HEK293 (cell line): ENCODE results near the gene LRRTM2.

Source experiments
- CTCF ChIA-PET: fragments of 350-600 bp; formaldehyde crosslinking; extraction: SDS; loops from one replicate; lab custom pipeline; 2021; ENCODE audit warnings: antibody characterized with exemption; lab: Yijun Ruan, JAX
- POLR2A ChIA-PET: fragments of 300-600 bp; formaldehyde crosslinking; extraction: SDS; loops from one replicate; lab custom pipeline; 2020; ENCODE audit warnings: antibody characterized with exemption, inconsistent platforms; lab: Yijun Ruan, JAX
- H3K27ac ChIP-seq: fragments of 200-500 bp; sonication (Bioruptor generic); 2 replicates; pipeline ENCODE4 v1.5.1; 2014; ENCODE audit warnings: low read depth, low read length, control low read depth, inconsistent platforms; ENCODE audit errors: extremely low read depth
- H3K36me3 ChIP-seq, 2 experiments: fragments of 200-500 bp in 1 of 2; sonication (Bioruptor generic) in 1 of 2; 1 replicate in 1 of 2; 2 replicates in 1 of 2; pipeline ENCODE4 v1.5.1; 2014 to 2017; ENCODE audit warnings: inconsistent platforms in 2 of 2, low read length in 2 of 2; ENCODE audit not compliant: control insufficient read depth in 2 of 2, insufficient read depth in 1 of 2
- H3K4me1 ChIP-seq: fragments of 200-500 bp; sonication (Bioruptor generic); 2 replicates; pipeline ENCODE4 v1.5.1; 2014; ENCODE audit warnings: mild to moderate bottlenecking, low read length, inconsistent platforms; ENCODE audit not compliant: control insufficient read depth, insufficient read depth
- H3K4me3 ChIP-seq: 2 replicates; pipeline ENCODE4 v1.5.1; 2011; ENCODE audit warnings: low read depth, mild to moderate bottlenecking, control low read depth, low read length, moderate library complexity
- H3K9me3 ChIP-seq: fragments of 200-500 bp; sonication (Bioruptor generic); 2 replicates; pipeline ENCODE4 v1.5.1; 2014; ENCODE audit warnings: low read depth, low read length, inconsistent platforms; ENCODE audit not compliant: control insufficient read depth, insufficient read depth
- REST ChIP-seq: fragments of 450-650 bp; formaldehyde crosslinking; IDR thresholded peaks from 2 replicates; pipeline ENCODE4 v1.5.1; 2016; ENCODE audit warnings: missing biosample characterization, missing genetic modification characterization
- YY1 ChIP-seq: fragments of 450-650 bp; formaldehyde crosslinking; IDR thresholded peaks from 2 replicates; pipeline ENCODE4 v1.5.1; 2018; ENCODE audit warnings: missing biosample characterization, missing genetic modification characterization
- ZBTB10 ChIP-seq: fragments of 450-650 bp; formaldehyde crosslinking; IDR thresholded peaks from 2 replicates; pipeline ENCODE4 v1.5.1; 2016; ENCODE audit warnings: missing biosample characterization, missing genetic modification characterization
- ZBTB48 ChIP-seq: fragments of 450-650 bp; formaldehyde crosslinking; IDR thresholded peaks from 2 replicates; pipeline ENCODE4 v1.5.1; 2016; ENCODE audit warnings: missing biosample characterization, missing genetic modification characterization
- ZFP3 ChIP-seq: fragments of 450-650 bp; formaldehyde crosslinking; IDR thresholded peaks from 2 replicates; pipeline ENCODE4 v1.5.1; 2016; ENCODE audit warnings: low read depth, missing biosample characterization, missing genetic modification characterization
- ZNF202 ChIP-seq: fragments of 450-650 bp; formaldehyde crosslinking; IDR thresholded peaks from 2 replicates; pipeline ENCODE4 v1.5.1; 2016; ENCODE audit warnings: missing biosample characterization, missing genetic modification characterization, borderline replicate concordance
- ZNF302 ChIP-seq: fragments of 450-650 bp; formaldehyde crosslinking; IDR thresholded peaks from 2 replicates; pipeline ENCODE4 v1.5.1; 2016; ENCODE audit warnings: missing biosample characterization, missing genetic modification characterization, low read depth
- ZNF394 ChIP-seq: fragments of 450-650 bp; formaldehyde crosslinking; IDR thresholded peaks from 2 replicates; pipeline ENCODE4 v1.5.1; 2016; ENCODE audit warnings: missing biosample characterization, missing genetic modification characterization, mild to moderate bottlenecking, moderate library complexity, borderline replicate concordance
- ZNF555 ChIP-seq: fragments of 450-650 bp; formaldehyde crosslinking; conservative IDR thresholded peaks from 2 replicates; pipeline ENCODE4 v1.5.1; 2017; ENCODE audit warnings: missing biosample characterization, mild to moderate bottlenecking, missing genetic modification characterization, inconsistent platforms
- ZNF558 ChIP-seq: fragments of 450-650 bp; formaldehyde crosslinking; IDR thresholded peaks from 2 replicates; pipeline ENCODE4 v1.5.1; 2016; ENCODE audit warnings: missing biosample characterization, missing genetic modification characterization
- ZNF76 ChIP-seq: fragments of 450-650 bp; formaldehyde crosslinking; IDR thresholded peaks from 2 replicates; pipeline ENCODE4; 2016; ENCODE audit warnings: low read depth, missing biosample characterization, missing genetic modification characterization, borderline replicate concordance
- ZNF768 ChIP-seq: fragments of 450-650 bp; formaldehyde crosslinking; IDR thresholded peaks from 2 replicates; pipeline ENCODE4 v1.5.1; 2018; ENCODE audit warnings: missing biosample characterization, mild to moderate bottlenecking, missing genetic modification characterization
- ZNF837 ChIP-seq: fragments of 450-650 bp; formaldehyde crosslinking; IDR thresholded peaks from 2 replicates; pipeline ENCODE4 v1.5.1; 2016; ENCODE audit warnings: missing biosample characterization, missing genetic modification characterization
- ZSCAN23 ChIP-seq: fragments of 450-650 bp; formaldehyde crosslinking; IDR thresholded peaks from 2 replicates; pipeline ENCODE4 v1.5.1; 2016; ENCODE audit warnings: missing biosample characterization, missing genetic modification characterization
- TF ChIP-seq, protein P1 (sequence below): fragments of 450-650 bp; formaldehyde crosslinking; optimal IDR thresholded peaks from 2 replicates; pipeline ENCODE3; 2016; ENCODE audit warnings: missing biosample characterization, mild to moderate bottlenecking, missing genetic modification characterization
- TF ChIP-seq, protein P2 (sequence below): fragments of 450-650 bp; formaldehyde crosslinking; IDR thresholded peaks from 2 replicates; pipeline ENCODE4 v1.5.1; 2017; ENCODE audit warnings: missing biosample characterization, missing genetic modification characterization
- TF ChIP-seq, protein P3 (sequence below): IDR thresholded peaks from 2 replicates; pipeline ENCODE4 v1.6.1; 2011; ENCODE audit warnings: mild to moderate bottlenecking, low read depth, low read length, borderline replicate concordance
- TF ChIP-seq, protein P4 (sequence below): fragments of 450-650 bp; formaldehyde crosslinking; IDR thresholded peaks from 2 replicates; pipeline ENCODE4 v1.5.0; 2017; ENCODE audit warnings: missing biosample characterization, missing genetic modification characterization, borderline replicate concordance

The LRRTM2 gene

DNA sequence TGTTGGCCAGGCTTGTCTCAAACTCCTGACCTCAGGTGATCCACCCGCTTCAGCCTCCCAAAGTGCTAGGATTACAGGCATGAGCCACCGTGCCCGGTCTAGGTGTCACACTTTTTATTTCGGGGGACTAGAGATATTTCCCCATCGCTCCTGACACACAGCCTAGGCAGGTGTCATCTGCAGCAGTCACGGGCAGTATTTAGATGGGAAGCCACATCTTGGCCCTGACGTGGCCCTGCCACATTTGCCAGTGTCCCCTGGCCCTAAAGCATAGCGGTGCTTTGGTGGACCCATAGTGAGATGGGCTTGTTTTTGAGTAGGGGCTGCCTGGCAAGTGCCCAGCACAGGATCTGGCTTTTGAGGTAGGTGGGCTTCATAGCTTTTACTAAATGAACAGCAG lies 45.0 kb upstream of the LRRTM2 start (continued):
- TF ChIP-seq, protein P1, sequence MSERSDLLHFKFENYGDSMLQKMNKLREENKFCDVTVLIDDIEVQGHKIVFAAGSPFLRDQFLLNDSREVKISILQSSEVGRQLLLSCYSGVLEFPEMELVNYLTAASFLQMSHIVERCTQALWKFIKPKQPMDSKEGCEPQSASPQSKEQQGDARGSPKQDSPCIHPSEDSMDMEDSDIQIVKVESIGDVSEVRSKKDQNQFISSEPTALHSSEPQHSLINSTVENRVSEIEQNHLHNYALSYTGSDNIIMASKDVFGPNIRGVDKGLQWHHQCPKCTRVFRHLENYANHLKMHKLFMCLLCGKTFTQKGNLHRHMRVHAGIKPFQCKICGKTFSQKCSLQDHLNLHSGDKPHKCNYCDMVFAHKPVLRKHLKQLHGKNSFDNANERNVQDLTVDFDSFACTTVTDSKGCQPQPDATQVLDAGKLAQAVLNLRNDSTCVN (tag by site-specific recombination): no peak
- no peak for TF ChIP-seq ZNF558 (tag by site-specific recombination)

DNA sequence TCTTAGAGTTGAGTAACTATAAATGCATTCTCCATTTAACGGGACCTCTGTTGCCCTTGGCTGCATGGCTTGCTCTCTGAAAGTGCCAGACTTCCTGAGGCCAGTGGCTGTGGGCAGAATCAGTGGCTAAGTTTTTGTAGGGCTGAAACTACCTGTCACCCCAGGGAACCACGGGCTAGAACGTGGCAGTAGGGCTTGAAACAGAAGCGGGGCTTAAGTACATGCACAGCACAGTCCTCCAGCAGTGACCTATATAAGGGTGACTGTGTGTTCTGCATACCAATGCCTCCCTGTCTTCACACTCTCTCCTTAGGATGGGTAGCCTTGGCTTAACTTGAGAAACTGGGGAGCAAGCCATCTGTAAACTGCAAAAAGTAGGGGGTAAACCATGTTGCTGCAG lies 43.6 kb upstream of the LRRTM2 start:
- Histone ChIP-seq H3K9me3 (no peaks in the 10 kb centered on the region), H3K4me3 (no peak overlapping the region), H3K4me1 (no peaks in the 10 kb centered on the region), H3K27ac (no peak overlapping the region), H3K36me3 (peaks cover 0 to 38% of the 10 kb centered on the region in 2 experiments; a peak in 2 of 3 replicates)
- ChIA-PET CTCF (no interaction called here), POLR2A (no interaction called here)
- TF ChIP-seq ZNF76: no peak
- no peak for TF ChIP-seq ZFP3
- no peak for TF ChIP-seq ZNF394 (tag by site-specific recombination)
- TF ChIP-seq, protein P2, sequence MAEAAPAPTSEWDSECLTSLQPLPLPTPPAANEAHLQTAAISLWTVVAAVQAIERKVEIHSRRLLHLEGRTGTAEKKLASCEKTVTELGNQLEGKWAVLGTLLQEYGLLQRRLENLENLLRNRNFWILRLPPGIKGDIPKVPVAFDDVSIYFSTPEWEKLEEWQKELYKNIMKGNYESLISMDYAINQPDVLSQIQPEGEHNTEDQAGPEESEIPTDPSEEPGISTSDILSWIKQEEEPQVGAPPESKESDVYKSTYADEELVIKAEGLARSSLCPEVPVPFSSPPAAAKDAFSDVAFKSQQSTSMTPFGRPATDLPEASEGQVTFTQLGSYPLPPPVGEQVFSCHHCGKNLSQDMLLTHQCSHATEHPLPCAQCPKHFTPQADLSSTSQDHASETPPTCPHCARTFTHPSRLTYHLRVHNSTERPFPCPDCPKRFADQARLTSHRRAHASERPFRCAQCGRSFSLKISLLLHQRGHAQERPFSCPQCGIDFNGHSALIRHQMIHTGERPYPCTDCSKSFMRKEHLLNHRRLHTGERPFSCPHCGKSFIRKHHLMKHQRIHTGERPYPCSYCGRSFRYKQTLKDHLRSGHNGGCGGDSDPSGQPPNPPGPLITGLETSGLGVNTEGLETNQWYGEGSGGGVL (tag by site-specific recombination): no peak
- TF ChIP-seq, protein P3, sequence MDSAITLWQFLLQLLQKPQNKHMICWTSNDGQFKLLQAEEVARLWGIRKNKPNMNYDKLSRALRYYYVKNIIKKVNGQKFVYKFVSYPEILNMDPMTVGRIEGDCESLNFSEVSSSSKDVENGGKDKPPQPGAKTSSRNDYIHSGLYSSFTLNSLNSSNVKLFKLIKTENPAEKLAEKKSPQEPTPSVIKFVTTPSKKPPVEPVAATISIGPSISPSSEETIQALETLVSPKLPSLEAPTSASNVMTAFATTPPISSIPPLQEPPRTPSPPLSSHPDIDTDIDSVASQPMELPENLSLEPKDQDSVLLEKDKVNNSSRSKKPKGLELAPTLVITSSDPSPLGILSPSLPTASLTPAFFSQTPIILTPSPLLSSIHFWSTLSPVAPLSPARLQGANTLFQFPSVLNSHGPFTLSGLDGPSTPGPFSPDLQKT: no peak
- TF ChIP-seq ZBTB48 (tag by site-specific recombination): no peak
- TF ChIP-seq ZNF558 (tag by site-specific recombination): no peak
- TF ChIP-seq ZNF837 (tag by site-specific recombination): no peak
- no peak for TF ChIP-seq ZNF768
- TF ChIP-seq ZNF302 (tag by site-specific recombination): no peak
- TF ChIP-seq, protein P4, sequence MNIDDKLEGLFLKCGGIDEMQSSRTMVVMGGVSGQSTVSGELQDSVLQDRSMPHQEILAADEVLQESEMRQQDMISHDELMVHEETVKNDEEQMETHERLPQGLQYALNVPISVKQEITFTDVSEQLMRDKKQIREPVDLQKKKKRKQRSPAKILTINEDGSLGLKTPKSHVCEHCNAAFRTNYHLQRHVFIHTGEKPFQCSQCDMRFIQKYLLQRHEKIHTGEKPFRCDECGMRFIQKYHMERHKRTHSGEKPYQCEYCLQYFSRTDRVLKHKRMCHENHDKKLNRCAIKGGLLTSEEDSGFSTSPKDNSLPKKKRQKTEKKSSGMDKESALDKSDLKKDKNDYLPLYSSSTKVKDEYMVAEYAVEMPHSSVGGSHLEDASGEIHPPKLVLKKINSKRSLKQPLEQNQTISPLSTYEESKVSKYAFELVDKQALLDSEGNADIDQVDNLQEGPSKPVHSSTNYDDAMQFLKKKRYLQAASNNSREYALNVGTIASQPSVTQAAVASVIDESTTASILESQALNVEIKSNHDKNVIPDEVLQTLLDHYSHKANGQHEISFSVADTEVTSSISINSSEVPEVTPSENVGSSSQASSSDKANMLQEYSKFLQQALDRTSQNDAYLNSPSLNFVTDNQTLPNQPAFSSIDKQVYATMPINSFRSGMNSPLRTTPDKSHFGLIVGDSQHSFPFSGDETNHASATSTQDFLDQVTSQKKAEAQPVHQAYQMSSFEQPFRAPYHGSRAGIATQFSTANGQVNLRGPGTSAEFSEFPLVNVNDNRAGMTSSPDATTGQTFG (tag by site-specific recombination): no peak
- no peak for TF ChIP-seq ZBTB10
- no peak for TF ChIP-seq ZSCAN23 (tag by site-specific recombination)
- no peak for TF ChIP-seq YY1 (tag by site-specific recombination)
- TF ChIP-seq ZNF202: no peak
- no peak for TF ChIP-seq REST (tag by site-specific recombination)
- no peak for TF ChIP-seq ZNF555 (tag by site-specific recombination)
